Astrocyte of the spinal cord (primary cell): Measurements from ENCODE around the gene GNS.

Source experiments
- DNase-seq: peaks from one replicate; pipeline ENCODE4 v3.0.0; 2011; ENCODE audit warnings: low read depth, low spot score
- H3K4me3 ChIP-seq: 2 replicates; pipeline ENCODE4 v1.5.1; 2011; ENCODE audit warnings: low read depth, mild to moderate bottlenecking, low read length, moderate library complexity
- CTCF ChIP-seq: IDR thresholded peaks from 2 replicates; pipeline ENCODE4 v1.5.1; 2012; ENCODE audit warnings: low read depth, mild to moderate bottlenecking, low read length, inconsistent platforms
- in situ Hi-C: cut with HindIII; loops from 2 replicates; pipeline ENCODE4 v1.10.0; 2017; ENCODE audit warnings: low sequenced_read_pairs

The GNS gene

GRCh38 chr12:64713376-64713775 is 45.8 kb downstream of the GNS start:
- H3K4me3 ChIP-seq = no peak overlapping the region
- no peak for DNase-seq
- TF ChIP-seq CTCF = no peak
- in situ Hi-C loops = no loop called here

- in situ Hi-C loops = no loop called here
- TF ChIP-seq CTCF = no peak
- no peak for DNase-seq
Measured at GRCh38 chr12:64709429-64709828, 49.8 kb downstream of the GNS start.

GRCh38 chr12:64707926-64708325 is 51.3 kb downstream of the GNS start:
- TF ChIP-seq CTCF = no peak

More at GRCh38 chr12:64709429-64709828, 49.8 kb downstream of the GNS start:
- no peak overlapping the region for H3K4me3 ChIP-seq

GRCh38 chr12:64707362-64707761 is 51.8 kb downstream of the GNS start:
- DNase-seq = no peak
- in situ Hi-C loops = no loop called here
- no peak for TF ChIP-seq CTCF
- no peak overlapping the region for H3K4me3 ChIP-seq

More at GRCh38 chr12:64707926-64708325, 51.3 kb downstream of the GNS start:
- H3K4me3 ChIP-seq = no peak overlapping the region
- in situ Hi-C loops = no loop called here
- no peak for DNase-seq

GRCh38 chr12:64706857-64707256 is 52.3 kb downstream of the GNS start:
- DNase-seq = no peak
- no peak for TF ChIP-seq CTCF
- in situ Hi-C loops = no loop called here
- H3K4me3 ChIP-seq = no peak overlapping the region

GRCh38 chr12:64706306-64706705 is 52.9 kb downstream of the GNS start:
- no peak for TF ChIP-seq CTCF
- no peak overlapping the region for H3K4me3 ChIP-seq
- in situ Hi-C loops = no loop called here
- DNase-seq = no peak

GRCh38 chr12:64701283-64701682 is 57.9 kb downstream of the GNS start:
- in situ Hi-C loops = no loop called here

More at GRCh38 chr12:64701283-64701682, 57.9 kb downstream of the GNS start:
- DNase-seq = no peak
- no peak overlapping the region for H3K4me3 ChIP-seq
- no peak for TF ChIP-seq CTCF
